ENCODE data around the gene DNAH11.

GRCh38 chr7:21916629-21917028, 373.8 kb downstream of the DNAH11 start:
- TF ChIP-seq, protein P1, sequence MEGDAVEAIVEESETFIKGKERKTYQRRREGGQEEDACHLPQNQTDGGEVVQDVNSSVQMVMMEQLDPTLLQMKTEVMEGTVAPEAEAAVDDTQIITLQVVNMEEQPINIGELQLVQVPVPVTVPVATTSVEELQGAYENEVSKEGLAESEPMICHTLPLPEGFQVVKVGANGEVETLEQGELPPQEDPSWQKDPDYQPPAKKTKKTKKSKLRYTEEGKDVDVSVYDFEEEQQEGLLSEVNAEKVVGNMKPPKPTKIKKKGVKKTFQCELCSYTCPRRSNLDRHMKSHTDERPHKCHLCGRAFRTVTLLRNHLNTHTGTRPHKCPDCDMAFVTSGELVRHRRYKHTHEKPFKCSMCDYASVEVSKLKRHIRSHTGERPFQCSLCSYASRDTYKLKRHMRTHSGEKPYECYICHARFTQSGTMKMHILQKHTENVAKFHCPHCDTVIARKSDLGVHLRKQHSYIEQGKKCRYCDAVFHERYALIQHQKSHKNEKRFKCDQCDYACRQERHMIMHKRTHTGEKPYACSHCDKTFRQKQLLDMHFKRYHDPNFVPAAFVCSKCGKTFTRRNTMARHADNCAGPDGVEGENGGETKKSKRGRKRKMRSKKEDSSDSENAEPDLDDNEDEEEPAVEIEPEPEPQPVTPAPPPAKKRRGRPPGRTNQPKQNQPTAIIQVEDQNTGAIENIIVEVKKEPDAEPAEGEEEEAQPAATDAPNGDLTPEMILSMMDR (conservative IDR thresholded peaks at IDR 0.05 in 1 of 2, IDR thresholded peaks at IDR 0.05 in 1 of 2; ENCODE audit: extremely low read depth in 1 of 2, insufficient read depth in 1 of 2, low read depth in 1 of 2, low read length in 2 of 2): no peak
- TF ChIP-seq EZH2 (IDR thresholded peaks at IDR 0.05; ENCODE audit: borderline replicate concordance, low read length): no peak
